Measurements from ENCODE around the gene MFSD11.

GRCh38 chr17:76700270-76700616 is 37.7 kb upstream of the MFSD11 start:
- TF ChIP-seq, protein P1, sequence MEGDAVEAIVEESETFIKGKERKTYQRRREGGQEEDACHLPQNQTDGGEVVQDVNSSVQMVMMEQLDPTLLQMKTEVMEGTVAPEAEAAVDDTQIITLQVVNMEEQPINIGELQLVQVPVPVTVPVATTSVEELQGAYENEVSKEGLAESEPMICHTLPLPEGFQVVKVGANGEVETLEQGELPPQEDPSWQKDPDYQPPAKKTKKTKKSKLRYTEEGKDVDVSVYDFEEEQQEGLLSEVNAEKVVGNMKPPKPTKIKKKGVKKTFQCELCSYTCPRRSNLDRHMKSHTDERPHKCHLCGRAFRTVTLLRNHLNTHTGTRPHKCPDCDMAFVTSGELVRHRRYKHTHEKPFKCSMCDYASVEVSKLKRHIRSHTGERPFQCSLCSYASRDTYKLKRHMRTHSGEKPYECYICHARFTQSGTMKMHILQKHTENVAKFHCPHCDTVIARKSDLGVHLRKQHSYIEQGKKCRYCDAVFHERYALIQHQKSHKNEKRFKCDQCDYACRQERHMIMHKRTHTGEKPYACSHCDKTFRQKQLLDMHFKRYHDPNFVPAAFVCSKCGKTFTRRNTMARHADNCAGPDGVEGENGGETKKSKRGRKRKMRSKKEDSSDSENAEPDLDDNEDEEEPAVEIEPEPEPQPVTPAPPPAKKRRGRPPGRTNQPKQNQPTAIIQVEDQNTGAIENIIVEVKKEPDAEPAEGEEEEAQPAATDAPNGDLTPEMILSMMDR (IDR thresholded peaks at IDR 0.05): no peak
- TF ChIP-seq POLR2A (IDR thresholded peaks at IDR 0.05): no peak

Measured in Peyer's patch (tissue), 4 donors.